Smooth muscle cell of the brain vasculature (primary cell): Measurements from ENCODE around the gene RPS6KA5.
"Not testable (repeated sequence)": the region's sequence is repeated elsewhere in the genome, so short reads cannot be mapped to it uniquely, and the experiment has no call there.

Experiments
- DNase-seq: peaks from one replicate; pipeline ENCODE4 v3.0.0-alpha.2; 2012; ENCODE audit warnings: low read depth, low spot score

RPS6KA5 gene

DNA sequence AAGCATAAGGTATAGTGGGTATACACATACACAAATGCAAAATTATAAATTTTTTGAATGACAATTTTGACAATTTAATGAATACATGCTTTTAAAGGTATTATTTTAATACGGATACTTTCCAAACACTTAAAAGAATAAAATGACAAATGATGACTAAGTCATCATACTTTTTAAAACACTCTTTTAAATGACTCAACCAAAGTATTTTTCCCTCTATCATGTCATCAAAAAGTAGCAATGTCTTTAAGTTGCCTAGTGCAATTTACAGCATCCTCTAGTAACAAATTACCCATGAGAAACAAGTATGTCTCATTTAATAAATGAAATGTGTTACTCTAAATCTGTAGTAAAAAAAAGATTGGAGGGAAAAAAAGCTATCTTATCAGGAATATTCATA, 73.3 kb downstream of the RPS6KA5 start:
- DNase-seq, result no peak

- DNase-seq, result no peak
Measured at GRCh38 chr14:90986510-90986909, 73.9 kb downstream of the RPS6KA5 start.

- no peak for DNase-seq
Measured at GRCh38 chr14:90985601-90986242, 74.7 kb downstream of the RPS6KA5 start.

- no peak for DNase-seq
Measured at GRCh38 chr14:90983560-90983959, 76.9 kb downstream of the RPS6KA5 start.

GRCh38 chr14:90981636-90982035, 78.8 kb downstream of the RPS6KA5 start:
- no peak for DNase-seq

DNA sequence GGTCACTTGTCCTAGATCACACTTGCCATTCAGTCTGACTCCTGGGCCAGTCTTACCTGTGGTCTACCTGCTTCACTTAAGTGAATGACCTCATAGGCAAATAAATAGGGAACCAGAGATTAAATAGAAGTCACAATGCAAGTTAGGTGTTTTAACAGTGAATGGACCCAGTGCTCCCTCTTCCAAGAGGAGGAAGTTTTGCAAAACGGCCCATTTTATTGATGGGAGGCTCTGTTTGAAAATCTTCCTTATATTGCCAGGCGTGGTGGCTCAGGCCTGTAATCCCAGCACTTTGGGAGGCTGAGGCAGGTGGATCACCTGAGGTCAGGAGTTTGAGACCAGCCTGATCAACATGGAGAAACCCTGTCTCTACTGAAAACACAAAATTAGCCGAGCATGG, 79.8 kb downstream of the RPS6KA5 start:
- DNase-seq, result not testable (repeated sequence)

GRCh38 chr14:90979515-90979914, 80.9 kb downstream of the RPS6KA5 start:
- DNase-seq, result no peak

- no peak for DNase-seq
Measured at GRCh38 chr14:90976101-90976500, 84.3 kb downstream of the RPS6KA5 start.

GRCh38 chr14:90971687-90972086, 88.8 kb downstream of the RPS6KA5 start:
- no peak for DNase-seq

DNA sequence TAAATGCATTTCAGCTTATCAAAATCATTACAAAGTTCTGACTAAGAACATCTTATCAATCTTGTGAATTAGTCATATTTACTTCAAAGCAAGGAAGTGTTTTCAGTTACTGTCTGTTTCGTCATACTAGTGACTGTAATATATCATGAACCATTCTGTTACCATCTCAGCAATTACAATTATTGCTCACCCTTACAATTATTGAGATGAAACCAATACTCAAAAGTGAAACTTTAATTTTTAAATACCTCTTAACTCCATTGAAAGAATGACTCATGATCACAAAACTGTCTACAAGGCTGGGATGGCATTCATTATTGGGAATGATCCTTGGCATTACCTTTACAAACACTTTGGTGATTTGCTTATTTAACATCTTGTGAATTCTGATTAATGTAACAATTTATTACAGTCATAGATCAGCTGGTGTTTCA, 90.3 kb downstream of the RPS6KA5 start:
- no peak for DNase-seq

DNA sequence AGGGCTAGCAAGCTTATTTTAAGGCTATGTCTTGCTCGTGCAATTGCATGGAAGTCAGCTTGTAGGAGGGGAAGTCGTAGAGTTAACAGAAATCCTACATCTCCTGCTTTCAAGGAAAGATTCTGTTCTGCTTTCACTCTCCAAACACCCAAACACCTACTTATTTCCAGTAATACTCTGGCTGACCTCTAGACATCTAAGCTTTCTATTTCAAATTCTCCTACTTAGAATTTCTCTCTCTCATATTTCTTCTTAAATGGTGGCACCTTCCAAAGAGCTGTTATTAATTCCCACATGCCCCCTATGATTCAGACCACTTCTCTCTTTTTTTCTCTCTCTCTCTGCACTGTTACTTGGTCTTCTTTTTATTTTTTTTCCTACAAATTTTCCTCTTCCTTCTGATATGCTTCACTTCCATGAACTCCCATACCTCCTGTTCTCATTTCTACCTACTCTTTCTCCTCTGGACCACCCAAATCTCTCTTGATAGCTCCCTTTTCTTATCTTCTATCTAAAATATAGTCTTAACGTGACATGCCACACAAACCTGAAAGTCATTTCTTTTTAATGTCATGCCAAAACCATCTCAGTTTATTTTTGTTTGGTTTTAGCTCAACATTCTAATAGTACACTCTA, 90.8 kb downstream of the RPS6KA5 start:
- no peak for DNase-seq

GRCh38 chr14:90968025-90968424, 92.4 kb downstream of the RPS6KA5 start:
- DNase-seq, result no peak

DNA sequence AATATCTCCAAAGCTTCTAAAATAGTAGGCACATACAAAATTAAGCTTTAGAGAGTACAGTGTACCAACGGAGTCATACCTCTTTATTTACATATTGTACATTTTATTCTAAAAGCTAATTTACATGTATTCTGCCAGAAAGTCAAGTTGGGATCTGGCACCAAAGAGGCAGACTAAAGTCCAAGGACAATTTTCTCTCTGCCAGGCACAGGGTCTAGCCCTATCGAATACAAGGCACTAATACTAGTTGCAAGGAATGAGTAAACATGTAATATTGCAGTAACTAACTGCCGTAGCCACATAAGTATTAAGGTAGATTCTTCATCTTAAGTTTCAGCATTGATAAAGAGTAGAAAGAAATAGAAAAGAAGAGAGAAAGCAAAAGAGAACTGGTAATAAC, 93.9 kb downstream of the RPS6KA5 start:
- no peak for DNase-seq

- DNase-seq, result no peak
Measured at GRCh38 chr14:90965765-90966164, 94.7 kb downstream of the RPS6KA5 start.

- DNase-seq, result no peak
Measured at GRCh38 chr14:90963343-90963742, 97.1 kb downstream of the RPS6KA5 start.

- DNase-seq, result no peak
Measured at GRCh38 chr14:90962505-90963109, 97.8 kb downstream of the RPS6KA5 start.

DNA sequence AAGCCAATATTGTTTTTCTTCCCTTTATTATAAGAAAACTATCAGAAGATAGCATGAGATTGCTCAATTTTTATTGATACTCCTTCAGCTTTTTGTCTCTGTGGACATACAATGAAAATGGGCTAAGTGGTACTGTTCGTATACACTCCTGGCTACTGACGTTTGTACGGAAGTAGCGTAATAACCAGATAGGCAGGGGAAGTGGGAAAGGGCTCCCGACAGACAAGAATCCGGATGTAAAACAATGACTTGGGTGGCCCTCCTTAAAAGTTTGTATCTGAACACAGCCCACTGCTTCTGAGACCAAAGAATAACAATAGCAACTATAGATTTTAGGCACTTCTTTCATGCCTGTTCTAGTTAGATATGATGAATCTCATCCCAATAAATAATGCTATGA, 99.6 kb downstream of the RPS6KA5 start:
- no peak for DNase-seq

- DNase-seq, result no peak
Measured at GRCh38 chr14:90959344-90959743, 101.1 kb downstream of the RPS6KA5 start.

DNA sequence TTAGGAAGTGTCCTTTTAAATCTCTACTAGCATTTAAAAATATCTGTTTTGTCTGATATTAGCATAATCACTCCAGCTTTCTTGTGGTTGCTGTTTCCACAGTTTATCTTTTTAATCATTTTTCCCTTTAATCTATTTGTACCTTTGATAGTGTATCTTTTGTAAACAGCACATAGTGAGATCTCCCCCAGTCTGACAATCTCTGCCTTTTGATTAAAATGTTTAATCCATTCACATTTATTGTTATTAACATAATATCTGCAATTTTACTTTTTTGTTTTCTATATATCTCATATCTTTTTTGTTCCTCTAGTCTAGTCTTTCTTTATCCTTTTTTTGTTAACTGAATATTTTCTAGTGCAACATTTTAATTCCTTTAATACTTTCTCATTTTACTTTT, 104.2 kb downstream of the RPS6KA5 start:
- DNase-seq, result no peak

DNA sequence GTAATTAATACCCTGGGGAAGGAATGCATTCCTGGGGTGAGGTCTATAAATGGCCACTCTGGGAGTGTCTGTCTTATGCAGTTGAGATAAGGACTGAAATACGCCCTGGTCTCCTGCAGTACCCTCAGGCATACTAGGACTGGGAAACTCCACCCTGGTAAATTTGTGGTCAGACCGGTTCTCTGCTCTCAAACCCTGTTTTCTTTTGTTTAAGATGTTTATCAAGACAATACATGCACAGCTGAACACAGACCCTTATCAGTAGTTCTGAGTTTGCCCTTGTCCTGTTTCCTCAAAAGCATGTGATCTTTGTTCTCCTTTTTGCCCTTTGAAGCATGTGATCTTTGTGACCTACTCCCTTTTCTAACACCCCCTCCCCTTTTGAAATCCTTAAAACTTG, 106.8 kb downstream of the RPS6KA5 start:
- not testable (repeated sequence) for DNase-seq

GRCh38 chr14:90943367-90943766, 117.1 kb downstream of the RPS6KA5 start:
- no peak for DNase-seq

DNA sequence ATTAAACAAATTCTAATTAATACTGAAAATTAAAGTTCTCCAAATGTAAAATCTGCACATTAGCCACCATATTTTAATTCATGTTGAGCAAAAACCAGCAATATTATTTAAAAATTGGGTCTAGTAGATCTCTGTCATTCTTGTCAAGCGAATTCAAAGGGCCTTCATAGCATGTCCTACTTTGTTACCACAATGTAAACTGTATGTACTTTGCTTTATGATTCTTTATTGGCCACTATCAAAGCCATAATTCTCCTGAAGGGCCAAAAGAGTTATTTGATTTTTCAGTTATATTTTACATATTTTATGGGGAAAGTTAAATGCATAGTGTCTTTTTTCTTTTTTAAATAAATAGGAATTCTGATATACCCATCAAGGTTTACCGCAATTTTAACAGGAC, 117.9 kb downstream of the RPS6KA5 start:
- DNase-seq, result no peak

- no peak for DNase-seq
Measured at GRCh38 chr14:90941706-90942105, 118.7 kb downstream of the RPS6KA5 start.
